Stimulated activated memory B cell treated with anti-CD40 and anti-IgM and Interleukin-4, amounts not matched to agents 10 μg/mL and 1 μg/mL and 100 μg/mL, for 72 hours (primary cell): ENCODE data around the gene ODF2.
"Not testable (repeated sequence)": the region's sequence is repeated elsewhere in the genome, so short reads cannot be mapped to it uniquely, and the experiment has no call there.

Experiments used
- ATAC-seq: fragments of 150-1000 bp; cut with Tn5 transposase; 2 replicates; pipeline ENCODE4 v1.10.0; 2021
- H3K27ac Mint-ChIP-seq: one replicate; pipeline ENCODE4 v1.8.0; 2022; ENCODE audit warnings: mild to moderate bottlenecking, mixed read lengths
- H3K27me3 Mint-ChIP-seq: one replicate; pipeline ENCODE4 v1.8.0; 2022; ENCODE audit warnings: mixed read lengths
- H3K36me3 Mint-ChIP-seq: one replicate; pipeline ENCODE4 v1.8.0; 2022; ENCODE audit warnings: mixed read lengths
- H3K4me1 Mint-ChIP-seq: one replicate; pipeline ENCODE4 v1.8.0; 2022; ENCODE audit warnings: mixed read lengths
- H3K4me3 Mint-ChIP-seq: one replicate; pipeline ENCODE4 v1.8.0; 2022; ENCODE audit warnings: mild to moderate bottlenecking, moderate library complexity, mixed read lengths
- H3K9me3 Mint-ChIP-seq: one replicate; pipeline ENCODE4 v1.8.0; 2022; ENCODE audit warnings: mixed read lengths

The ODF2 gene

GRCh38 chr9:128493424-128493823, 37.6 kb downstream of the ODF2 start:
- Mint-ChIP-seq H3K36me3 (peaks cover 58% of the 10 kb centered on the region), H3K27ac (no peak overlapping the region), H3K9me3 (no peaks in the 10 kb centered on the region), H3K4me3 (no peak overlapping the region), H3K27me3 (no peaks in the 10 kb centered on the region), H3K4me1 (no peaks in the 10 kb centered on the region)
- ATAC-seq = no peak

GRCh38 chr9:128494108-128494745, 38.4 kb downstream of the ODF2 start:
- H3K4me3 Mint-ChIP-seq = no peak overlapping the region

GRCh38 chr9:128494746-128495129, 38.9 kb downstream of the ODF2 start:
- ATAC-seq = no peak
- Mint-ChIP-seq H3K4me1 (no peaks in the 10 kb centered on the region), H3K27me3 (no peaks in the 10 kb centered on the region), H3K4me3 (no peak overlapping the region), H3K36me3 (peaks cover 59% of the 10 kb centered on the region), H3K27ac (no peak overlapping the region), H3K9me3 (no peaks in the 10 kb centered on the region)

More at GRCh38 chr9:128494108-128494745, 38.4 kb downstream of the ODF2 start:
- Mint-ChIP-seq H3K27ac (no peak overlapping the region), H3K4me1 (no peaks in the 10 kb centered on the region), H3K36me3 (peaks cover 62% of the 10 kb centered on the region), H3K9me3 (no peaks in the 10 kb centered on the region), H3K27me3 (no peaks in the 10 kb centered on the region)
- ATAC-seq = no peak

GRCh38 chr9:128495296-128495695, 39.5 kb downstream of the ODF2 start:
- Mint-ChIP-seq H3K27ac (no peak overlapping the region), H3K9me3 (no peaks in the 10 kb centered on the region), H3K36me3 (peaks cover 60% of the 10 kb centered on the region), H3K27me3 (no peaks in the 10 kb centered on the region), H3K4me3 (no peak overlapping the region), H3K4me1 (no peaks in the 10 kb centered on the region)
- ATAC-seq = no peak

GRCh38 chr9:128495804-128496417, 40.1 kb downstream of the ODF2 start:
- Mint-ChIP-seq H3K4me1 (no peaks in the 10 kb centered on the region), H3K27me3 (no peaks in the 10 kb centered on the region), H3K27ac (no peak overlapping the region), H3K36me3 (peaks cover 56% of the 10 kb centered on the region), H3K4me3 (no peak overlapping the region), H3K9me3 (no peaks in the 10 kb centered on the region)
- ATAC-seq = no peak

GRCh38 chr9:128497824-128498610, 42.2 kb downstream of the ODF2 start:
- no peak overlapping the region for H3K27ac Mint-ChIP-seq
- ATAC-seq = no peak
- H3K27me3 Mint-ChIP-seq = no peaks in the 10 kb centered on the region
- no peaks in the 10 kb centered on the region for H3K9me3 Mint-ChIP-seq
- peaks cover 45% of the 10 kb centered on the region for H3K36me3 Mint-ChIP-seq
- H3K4me3 Mint-ChIP-seq = no peak overlapping the region
- H3K4me1 Mint-ChIP-seq = no peaks in the 10 kb centered on the region

GRCh38 chr9:128498911-128499310, 43.1 kb downstream of the ODF2 start:
- Mint-ChIP-seq H3K36me3 (peaks cover 40% of the 10 kb centered on the region), H3K9me3 (no peaks in the 10 kb centered on the region), H3K4me3 (no peak overlapping the region), H3K4me1 (peaks cover 6% of the 10 kb centered on the region), H3K27ac (no peak overlapping the region), H3K27me3 (no peaks in the 10 kb centered on the region)
- ATAC-seq = no peak

GRCh38 chr9:128499920-128500319, 44.1 kb downstream of the ODF2 start:
- Mint-ChIP-seq H3K4me1 (peaks cover 8% of the 10 kb centered on the region), H3K27me3 (no peaks in the 10 kb centered on the region), H3K36me3 (peaks cover 39% of the 10 kb centered on the region), H3K9me3 (no peaks in the 10 kb centered on the region), H3K27ac (no peak overlapping the region), H3K4me3 (no peak overlapping the region)
- no peak for ATAC-seq

GRCh38 chr9:128503415-128503825, 47.6 kb downstream of the ODF2 start:
- H3K4me1 Mint-ChIP-seq = peaks cover 16% of the 10 kb centered on the region
- H3K4me3 Mint-ChIP-seq = peak overlapping the region; percentile 56
- peaks cover 19% of the 10 kb centered on the region for H3K36me3 Mint-ChIP-seq
- peak overlapping the region; percentile 93 for H3K27ac Mint-ChIP-seq
- not testable (repeated sequence) for ATAC-seq, H3K27me3 Mint-ChIP-seq, H3K9me3 Mint-ChIP-seq

GRCh38 chr9:128503870-128504269, 48.1 kb downstream of the ODF2 start:
- H3K4me3 Mint-ChIP-seq = peak overlapping the region; percentile 56
- peaks cover 19% of the 10 kb centered on the region for H3K36me3 Mint-ChIP-seq
- ATAC-seq = no peak
- no peaks in the 10 kb centered on the region for H3K27me3 Mint-ChIP-seq
- H3K27ac Mint-ChIP-seq = peak overlapping the region; percentile 93
- H3K4me1 Mint-ChIP-seq = peaks cover 20% of the 10 kb centered on the region
- H3K9me3 Mint-ChIP-seq = no peaks in the 10 kb centered on the region

- ATAC-seq = peak; percentile 97
- Mint-ChIP-seq H3K4me3 (peak within 1 kb of the TSS; percentile 100), H3K9me3 (no peaks in the 10 kb centered on the region), H3K27ac (peak within 1 kb of the TSS; percentile 93), H3K36me3 (peaks cover 25% of the 10 kb centered on the region), H3K4me1 (peaks cover 20% of the 10 kb centered on the region), H3K27me3 (no peaks in the 10 kb centered on the region)
These were observed 48.9 kb downstream of the ODF2 start, which contains the start of gene GLE1 for GRCh38 chr9:128504485-128505413. TSS of gene GLE1 (plus strand) at chr9:128504719. CDS start at chr9:128504806, 87 bp downstream.

- peak overlapping the region; percentile 100 for H3K4me3 Mint-ChIP-seq
- peaks cover 25% of the 10 kb centered on the region for H3K36me3 Mint-ChIP-seq
- H3K9me3 Mint-ChIP-seq = no peaks in the 10 kb centered on the region
- no peak for ATAC-seq
- peaks cover 20% of the 10 kb centered on the region for H3K4me1 Mint-ChIP-seq
- peak overlapping the region; percentile 93 for H3K27ac Mint-ChIP-seq
- H3K27me3 Mint-ChIP-seq = no peaks in the 10 kb centered on the region
These were observed 49.6 kb downstream of the ODF2 start for GRCh38 chr9:128505414-128505765.

- Mint-ChIP-seq H3K4me1 (peaks cover 20% of the 10 kb centered on the region), H3K36me3 (peaks cover 25% of the 10 kb centered on the region), H3K4me3 (peak overlapping the region; percentile 46)
- not testable (repeated sequence) for H3K27me3 Mint-ChIP-seq, H3K9me3 Mint-ChIP-seq, ATAC-seq, H3K27ac Mint-ChIP-seq
These were observed 50.1 kb downstream of the ODF2 start for GRCh38 chr9:128505906-128506305.

GRCh38 chr9:128512820-128513219, 57.0 kb downstream of the ODF2 start:
- H3K9me3 Mint-ChIP-seq = no peaks in the 10 kb centered on the region
- peaks cover 13% of the 10 kb centered on the region for H3K4me1 Mint-ChIP-seq
- peaks cover 48% of the 10 kb centered on the region for H3K36me3 Mint-ChIP-seq
- H3K4me3 Mint-ChIP-seq = no peak overlapping the region
- no peak overlapping the region for H3K27ac Mint-ChIP-seq
- no peaks in the 10 kb centered on the region for H3K27me3 Mint-ChIP-seq
- no peak for ATAC-seq

GRCh38 chr9:128521956-128522355, 66.2 kb downstream of the ODF2 start:
- no peak for ATAC-seq
- Mint-ChIP-seq H3K9me3 (no peaks in the 10 kb centered on the region), H3K36me3 (peaks cover 70% of the 10 kb centered on the region), H3K4me3 (no peak overlapping the region), H3K27ac (no peak overlapping the region), H3K27me3 (no peaks in the 10 kb centered on the region), H3K4me1 (no peaks in the 10 kb centered on the region)
